NCI-H748 treated with DMSO at 0.1 percent for 48 hours (cell line): ENCODE data around the gene GRID2.

Experiments
- DNase-seq: peaks from one replicate; lab custom pipeline; 2025; lab: John Stamatoyannopoulos, UW

Gene GRID2

DNA sequence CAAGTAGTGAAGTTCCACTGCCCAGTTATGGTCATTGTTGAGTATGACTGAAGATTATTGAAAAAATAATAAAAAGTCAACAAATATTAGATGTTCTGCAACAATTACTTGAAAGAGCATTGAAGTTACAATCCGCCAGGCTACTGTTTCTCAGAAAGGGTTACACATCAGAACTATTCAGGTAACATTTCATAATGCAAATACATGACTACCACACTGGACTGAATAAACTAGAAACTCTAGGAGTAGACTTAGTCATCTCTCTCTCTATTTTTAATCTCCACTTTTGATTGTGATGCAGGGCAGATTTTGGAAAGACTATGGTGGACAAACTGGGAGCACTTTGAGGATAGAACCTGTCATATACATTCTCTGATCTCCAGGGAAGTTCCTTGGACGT is 776.5 kb downstream of the GRID2 start:
- no peak for DNase-seq

DNA sequence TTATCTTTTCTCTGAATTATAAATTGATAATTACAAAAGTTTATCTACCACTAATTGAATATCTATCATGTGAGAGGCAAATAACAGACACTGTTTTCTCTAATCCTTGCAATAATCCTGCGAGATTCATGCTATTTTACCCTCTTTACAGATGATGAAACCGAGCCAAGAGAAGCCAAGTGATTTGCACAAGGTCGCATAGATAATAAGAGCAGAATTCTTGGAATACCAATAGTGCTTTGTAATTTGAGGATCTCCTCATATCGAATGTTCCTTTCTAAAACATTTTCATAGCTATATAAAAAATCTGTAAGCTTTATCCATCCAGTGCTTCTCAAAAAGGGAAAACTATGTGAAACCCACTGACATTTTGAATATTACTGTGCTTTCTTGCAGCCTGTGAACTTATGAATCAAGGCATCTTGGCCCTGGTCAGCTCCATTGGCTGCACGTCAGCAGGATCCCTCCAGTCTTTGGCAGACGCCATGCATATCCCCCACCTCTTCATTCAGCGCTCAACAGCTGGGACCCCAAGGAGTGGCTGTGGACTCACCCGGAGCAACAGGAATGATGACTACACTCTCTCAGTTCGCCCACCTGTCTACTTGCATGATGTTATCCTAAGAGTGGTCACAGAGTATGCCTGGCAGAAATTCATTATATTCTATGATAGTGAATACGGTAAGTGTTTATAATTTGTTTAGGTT is 781.0 kb downstream of the GRID2 start:
- no peak for DNase-seq

DNA sequence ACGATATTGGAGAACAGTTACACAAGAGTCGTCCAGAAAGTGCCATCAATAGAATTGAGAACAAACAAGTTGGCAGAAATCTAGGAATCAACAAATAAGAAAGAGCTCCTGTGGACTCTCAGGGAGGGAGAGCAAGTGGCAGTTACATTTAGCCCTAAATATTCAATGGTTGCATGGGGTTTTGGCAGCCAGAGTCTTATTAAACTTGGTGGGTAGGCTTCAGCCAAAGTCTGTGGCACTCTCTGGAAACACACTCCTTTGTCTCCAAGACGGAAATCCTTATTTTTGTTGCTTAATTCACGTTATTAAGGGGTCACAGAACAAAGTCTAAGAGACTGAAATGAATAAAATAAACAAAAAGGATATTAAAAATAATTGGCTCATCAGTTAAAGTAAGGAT is 782.6 kb downstream of the GRID2 start:
- no peak for DNase-seq

DNA sequence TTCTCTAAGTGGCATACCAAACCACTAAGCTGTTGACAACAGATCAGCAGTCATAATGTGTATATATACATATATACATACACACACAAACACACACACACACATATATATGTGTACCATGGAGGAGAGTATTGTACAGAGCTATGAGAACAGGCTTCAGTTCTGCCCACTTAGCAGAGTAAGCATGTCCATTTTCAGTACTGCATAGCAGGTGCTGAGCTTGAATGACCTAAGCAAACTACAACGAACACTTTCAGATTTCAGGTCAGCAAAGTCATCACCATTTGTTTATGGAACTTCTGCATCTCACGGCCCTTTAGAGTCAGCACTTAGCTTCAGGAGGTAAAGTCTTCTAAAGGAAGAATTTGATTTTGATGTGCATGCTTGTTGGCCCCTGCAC is 789.0 kb downstream of the GRID2 start:
- DNase-seq = no peak

DNA sequence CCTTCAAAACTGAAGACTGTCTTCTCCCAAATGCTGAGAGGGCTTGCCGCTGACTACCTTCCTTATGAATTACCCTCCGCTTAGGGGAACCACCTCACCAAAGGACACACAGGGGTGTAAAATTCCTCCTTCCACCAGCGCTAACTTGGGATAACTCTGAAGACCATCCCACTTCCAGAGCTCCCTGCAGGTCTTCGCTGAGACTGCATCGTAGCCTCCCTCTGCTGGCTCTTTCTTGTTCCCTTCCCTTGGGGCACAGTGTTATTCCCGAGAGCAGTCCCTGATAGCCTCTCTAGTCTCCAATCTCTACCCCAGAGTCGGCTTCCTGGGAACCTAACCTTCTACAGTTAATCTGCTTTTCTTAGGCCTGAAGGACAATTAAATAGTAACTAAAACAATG is 799.3 kb downstream of the GRID2 start:
- no peak for DNase-seq

DNA sequence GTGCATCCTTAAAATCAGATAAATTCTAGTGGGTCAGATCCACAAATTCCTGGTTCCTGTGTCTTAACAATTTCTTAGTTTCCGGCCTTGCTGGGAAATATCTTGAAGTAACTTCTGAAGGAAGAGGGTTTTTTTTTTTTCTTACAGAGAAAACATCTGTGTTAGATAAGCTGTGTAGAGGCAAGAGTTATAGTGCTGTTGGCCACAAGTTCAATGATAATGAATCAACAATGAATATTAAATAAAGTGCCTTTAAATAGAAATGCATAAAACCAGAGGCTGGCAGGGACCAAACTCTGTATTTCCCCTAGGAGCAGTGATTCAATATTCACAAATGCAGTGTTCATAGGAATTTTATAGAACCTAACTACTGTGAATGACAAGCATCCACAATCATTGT is 812.9 kb downstream of the GRID2 start:
- no peak for DNase-seq

DNA sequence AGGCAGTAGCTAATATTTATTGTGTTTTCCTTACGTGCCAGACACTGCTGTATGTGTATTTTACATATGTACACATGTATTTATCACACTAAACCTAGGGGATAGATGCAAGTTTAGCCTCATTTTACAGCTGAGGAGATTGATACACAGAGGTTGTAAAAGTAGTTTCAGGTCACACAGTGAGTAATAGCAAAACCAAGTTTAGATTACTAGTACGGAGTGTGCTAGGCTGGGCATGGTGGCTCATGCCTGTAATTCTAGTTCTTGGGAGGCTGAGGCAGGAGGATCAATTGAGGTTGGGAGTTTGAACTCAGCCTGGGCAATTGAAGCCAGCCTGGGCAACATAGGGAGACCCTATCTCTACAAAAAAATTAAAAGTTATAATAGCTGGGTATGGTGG is 823.7 kb downstream of the GRID2 start:
- DNase-seq = no peak

DNA sequence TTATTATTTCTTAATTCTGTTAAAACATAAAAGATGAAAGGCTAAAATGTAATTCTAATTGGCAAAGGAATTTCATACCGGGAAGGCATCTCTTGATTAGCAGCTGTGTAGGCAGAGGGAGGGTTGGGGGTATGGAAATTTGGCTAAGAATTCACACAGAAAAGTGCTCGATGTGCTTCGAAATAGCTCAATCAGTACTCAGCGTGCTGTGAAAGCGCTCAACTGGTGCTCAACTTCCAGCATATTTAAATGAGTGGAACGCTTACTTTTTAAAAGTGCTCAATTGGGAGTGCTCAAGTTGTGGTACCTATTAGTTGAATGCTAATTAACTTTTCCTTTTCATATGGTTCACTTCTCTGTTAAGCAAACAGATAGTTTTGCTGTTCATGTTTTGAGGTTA is 828.9 kb downstream of the GRID2 start:
- no peak for DNase-seq

DNA sequence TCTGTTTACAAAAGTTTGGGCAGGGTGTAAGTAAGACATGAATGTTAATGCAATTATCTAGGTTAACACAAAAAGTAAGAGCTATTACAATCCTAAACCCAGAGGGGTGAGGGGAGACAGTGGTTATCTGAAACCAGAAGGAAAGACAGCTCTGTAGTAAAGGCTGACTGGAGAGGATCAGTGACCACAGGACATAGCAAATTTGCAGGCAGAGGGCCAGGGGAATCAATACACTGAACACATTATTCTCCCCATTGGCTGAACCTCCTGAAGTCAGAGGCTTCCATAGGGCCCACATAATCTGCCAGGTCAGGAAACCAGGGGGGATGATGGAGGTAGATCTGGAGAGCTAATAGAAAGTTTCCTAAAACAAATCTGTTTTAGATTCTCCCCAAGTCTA is 835.4 kb downstream of the GRID2 start:
- DNase-seq = no peak

DNA sequence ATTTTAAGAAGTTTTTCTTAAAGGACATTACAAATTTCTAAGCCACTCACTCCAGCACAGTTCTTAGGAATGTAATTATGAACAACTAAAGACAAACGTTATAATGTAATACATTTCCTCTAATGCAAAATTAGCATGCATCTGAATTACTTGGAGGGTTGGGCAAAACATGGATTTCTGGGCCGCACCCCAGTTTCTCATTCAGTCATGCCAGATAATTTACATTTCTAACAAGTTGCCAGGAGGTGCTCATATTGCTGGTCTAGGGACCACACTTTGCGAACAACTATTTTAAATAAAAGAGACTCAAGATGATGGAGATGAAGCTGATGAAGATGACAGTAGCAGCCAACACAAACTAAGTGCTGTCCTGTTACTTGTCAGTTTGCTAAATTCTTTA is 840.1 kb downstream of the GRID2 start:
- DNase-seq = no peak

DNA sequence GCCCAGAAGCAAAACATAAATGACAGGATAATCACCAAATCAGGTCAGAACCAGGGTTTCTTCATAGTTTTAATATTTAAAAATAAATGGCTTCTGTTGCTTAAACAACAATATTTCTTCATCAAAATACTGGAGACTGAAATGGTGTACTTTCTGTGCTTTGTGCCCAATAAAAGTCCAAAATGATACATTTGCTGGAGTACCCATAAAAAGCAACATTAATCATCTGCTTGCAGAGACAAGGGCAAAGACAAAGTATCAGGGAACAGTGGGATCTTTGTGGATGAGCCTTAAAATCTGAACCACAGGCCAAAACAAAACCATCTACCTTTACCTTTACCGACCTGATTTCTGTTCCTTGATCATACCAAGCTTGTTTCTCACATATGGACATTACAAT is 840.9 kb downstream of the GRID2 start:
- DNase-seq = no peak

DNA sequence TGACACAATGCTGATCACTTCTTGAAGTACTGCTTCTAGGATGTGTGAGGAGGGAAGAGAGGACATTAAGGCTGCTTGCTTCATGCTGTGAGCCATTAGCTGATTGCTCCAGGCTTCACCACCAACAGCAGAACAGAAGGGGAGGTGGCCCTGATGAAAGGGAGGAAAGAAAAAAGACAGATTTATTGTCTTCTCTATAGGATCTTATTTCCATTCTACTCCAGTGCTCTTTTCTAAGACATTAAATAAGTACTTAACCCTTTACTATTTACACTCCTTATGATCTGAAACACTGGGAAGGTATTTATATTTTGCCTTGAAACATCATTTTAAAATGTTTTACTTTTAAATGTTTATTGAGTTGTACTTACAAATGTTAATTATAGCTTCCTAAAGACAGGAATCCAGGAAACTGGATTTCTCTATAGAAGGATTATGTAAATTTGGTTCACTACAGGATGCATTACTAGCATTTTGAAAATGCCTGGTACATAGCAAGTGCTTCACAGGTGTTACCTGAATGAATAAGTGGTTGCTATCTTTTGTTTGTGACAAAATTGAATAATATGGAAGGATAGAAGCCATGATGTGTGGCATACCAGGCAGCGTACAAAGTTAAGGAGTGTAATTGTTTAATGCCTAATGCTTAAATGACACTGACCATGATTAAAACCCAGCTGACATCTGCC is 843.9 kb downstream of the GRID2 start:
- DNase-seq = peak; percentile 16

DNA sequence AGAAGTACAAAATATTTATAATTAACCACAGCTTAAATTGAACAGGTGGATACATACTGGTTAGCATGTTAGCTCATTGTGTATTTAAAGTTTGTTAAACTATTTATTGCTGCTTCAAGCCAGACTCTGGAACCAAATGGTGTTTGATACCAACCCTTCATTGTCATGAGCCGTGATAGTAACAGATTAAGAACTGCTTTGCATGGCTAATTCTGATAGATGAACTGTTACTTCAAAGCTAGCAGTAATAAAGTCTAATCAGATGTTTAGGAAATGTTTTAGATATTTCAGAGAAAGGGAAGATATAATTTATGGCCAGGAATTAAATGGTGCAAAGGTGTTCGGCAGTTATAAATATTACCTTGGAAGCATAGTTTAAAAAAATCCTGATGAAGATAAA is 848.7 kb downstream of the GRID2 start:
- no peak for DNase-seq

DNA sequence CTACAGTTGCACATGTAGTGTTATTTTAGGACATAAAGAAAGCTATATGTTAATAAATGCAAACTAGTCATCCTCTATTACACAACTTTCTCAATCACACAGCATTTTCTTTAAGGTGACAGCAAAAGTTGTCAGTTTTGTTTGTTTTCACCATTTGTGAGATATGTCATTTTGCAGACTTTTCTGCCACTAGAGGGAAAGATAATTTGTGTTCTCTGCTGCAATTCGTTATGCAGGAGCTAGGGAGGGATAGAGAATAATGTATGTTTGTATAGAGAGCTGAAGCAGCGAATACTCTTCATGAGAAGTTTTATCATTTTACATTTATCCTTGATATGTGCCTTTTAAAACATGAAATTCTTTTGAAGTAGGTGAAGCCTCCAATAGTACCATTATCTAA is 854.2 kb downstream of the GRID2 start:
- no peak for DNase-seq

DNA sequence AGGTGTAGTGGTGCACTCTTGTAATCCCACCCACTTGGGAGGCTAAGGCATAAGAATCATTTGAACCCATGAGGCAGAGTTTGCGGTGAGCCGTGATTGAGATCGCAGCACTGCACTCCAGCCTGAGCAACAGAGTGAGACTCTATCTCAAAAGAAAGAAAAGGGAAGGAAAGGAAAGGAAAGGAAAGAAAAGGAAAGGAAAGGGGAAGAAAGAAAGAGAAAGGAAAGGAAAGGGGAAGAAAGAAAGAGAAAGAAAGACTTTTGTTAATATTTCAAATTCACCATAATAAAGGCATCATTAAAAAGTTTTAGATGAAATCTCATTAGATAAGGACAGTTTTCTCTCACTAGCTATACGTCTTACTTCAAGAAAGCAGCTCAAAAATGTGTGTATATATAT is 864.3 kb downstream of the GRID2 start:
- DNase-seq = no peak

DNA sequence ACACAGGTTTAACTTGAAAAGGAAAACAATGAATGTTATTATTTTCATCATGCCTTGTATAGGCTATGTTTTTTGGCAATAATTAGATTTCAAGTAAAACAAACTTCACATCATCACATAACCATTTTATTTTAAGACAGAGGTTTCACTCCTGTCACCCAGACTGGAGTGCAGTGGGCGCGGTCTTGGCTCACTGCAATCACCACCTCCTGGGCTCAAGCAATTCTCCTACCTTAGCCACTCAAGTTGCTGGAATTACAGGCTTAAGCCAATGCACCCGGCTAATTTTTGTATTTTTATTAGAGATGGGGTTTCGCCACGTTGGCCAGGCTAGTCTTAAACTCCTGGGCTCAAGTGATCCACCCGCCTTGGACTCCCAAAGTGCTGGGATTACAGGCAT is 866.2 kb downstream of the GRID2 start:
- DNase-seq = no peak

DNA sequence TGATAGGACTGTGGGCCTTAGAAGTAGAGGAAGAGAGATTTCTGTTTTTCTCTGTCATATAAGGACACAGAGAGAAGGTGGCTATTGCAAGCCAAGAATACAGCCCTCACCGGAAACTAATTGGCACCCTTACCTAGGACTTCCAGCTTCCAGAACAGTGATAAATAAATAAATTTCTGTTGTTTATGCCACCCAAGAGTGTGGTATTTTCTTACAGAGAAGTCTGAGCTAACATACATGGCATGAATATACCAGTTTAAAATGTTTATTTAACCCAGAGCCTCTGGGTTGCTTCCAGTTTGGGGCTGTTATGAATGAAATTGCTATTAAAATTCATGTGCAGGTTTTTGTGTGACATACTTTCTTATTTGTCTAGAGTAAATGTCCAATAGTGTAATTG is 870.8 kb downstream of the GRID2 start:
- DNase-seq = no peak

DNA sequence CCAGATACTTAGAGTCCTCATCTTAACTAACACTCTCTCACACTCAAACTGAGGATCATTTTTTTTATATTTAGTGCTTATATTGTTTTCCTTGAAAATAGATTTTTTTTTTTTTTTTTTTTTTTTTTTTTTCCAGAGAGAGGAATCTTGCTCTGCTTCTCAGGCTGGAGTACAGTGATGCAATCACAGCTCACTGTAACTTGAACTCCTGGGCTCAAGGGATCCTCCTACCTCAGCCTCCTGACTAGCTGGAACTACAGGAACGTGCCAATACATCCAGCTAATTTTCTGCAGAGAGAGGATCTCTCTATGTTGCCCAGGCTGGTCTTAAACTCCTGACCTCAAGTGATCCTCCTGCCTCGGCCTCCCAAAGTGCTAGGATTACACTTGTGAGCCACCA is 874.5 kb downstream of the GRID2 start:
- no peak for DNase-seq

DNA sequence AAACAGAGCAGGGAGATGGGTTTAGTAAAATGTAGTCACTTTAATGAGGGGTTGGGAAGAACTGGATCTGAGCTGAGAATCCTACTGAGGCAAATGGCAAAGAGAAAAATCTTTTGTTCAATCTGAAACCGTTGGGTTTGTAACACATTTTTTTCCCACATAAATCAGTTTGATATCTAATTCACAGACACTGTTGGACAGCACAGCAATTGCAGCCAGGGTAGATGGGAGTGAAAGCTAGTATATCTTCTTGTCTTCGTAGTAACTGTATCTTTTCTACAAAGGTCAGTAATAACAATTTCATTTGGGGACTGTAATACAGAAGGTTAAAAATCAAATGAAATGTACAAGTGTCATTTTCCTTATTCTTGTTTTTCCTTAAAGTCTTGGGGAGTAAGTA is 875.3 kb downstream of the GRID2 start:
- DNase-seq = no peak

DNA sequence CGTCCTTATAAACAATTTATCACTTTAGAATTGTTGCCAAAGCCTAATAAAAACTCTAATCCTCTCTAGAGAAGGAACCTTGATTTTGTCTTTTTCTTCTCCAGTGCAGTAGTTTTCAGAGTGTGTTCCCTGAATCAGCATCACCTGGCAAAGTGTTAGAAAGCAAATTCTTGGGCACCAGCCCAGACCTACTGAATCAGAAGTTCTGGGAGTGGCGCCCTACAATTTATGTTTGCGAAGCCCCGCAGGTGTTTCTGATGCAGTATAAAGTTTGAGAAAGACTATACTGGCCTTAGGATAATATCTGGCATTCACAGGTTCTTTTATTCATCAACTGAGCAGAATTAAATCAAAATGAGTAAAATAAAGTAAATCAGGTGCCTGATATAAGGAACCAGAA is 879.0 kb downstream of the GRID2 start:
- DNase-seq = no peak

DNA sequence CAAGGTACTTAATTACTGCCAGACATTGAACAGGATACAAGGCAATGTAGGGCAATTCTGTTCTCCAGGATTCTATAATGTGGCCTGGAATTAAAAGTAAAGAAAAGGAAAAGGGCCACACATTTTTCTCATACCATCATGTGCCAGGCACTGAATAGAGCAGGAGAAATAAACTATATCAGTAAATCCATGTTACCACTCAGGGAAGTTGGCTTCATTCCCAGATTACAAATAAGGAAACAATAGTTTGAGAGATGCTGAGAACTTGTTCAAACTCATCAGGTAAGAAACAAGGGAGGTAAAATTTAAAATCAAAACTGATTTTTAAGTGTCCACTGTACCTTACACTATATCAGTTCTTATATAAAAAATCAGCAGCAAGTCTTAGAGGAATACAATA is 879.8 kb downstream of the GRID2 start:
- peak; percentile 77 for DNase-seq

DNA sequence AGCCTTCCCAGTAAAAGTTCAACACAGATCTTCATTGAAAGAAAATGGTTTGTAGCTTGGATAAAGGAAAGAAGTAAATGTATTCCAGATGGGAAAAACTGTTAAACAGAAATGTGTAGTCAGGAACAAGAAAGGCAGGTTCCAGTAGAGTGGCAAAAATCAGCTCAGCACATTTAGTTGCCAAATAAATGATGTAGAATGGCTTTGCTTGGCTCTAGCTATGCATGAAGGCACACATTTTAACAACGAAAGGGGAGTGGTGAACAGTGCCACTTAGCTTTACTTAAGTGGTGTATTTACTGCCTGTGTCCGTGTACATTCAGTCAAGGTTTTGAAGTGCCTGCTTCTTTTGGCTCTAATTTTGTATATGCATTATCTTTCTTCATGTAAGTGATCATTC is 880.3 kb downstream of the GRID2 start:
- DNase-seq = peak; percentile 71

DNA sequence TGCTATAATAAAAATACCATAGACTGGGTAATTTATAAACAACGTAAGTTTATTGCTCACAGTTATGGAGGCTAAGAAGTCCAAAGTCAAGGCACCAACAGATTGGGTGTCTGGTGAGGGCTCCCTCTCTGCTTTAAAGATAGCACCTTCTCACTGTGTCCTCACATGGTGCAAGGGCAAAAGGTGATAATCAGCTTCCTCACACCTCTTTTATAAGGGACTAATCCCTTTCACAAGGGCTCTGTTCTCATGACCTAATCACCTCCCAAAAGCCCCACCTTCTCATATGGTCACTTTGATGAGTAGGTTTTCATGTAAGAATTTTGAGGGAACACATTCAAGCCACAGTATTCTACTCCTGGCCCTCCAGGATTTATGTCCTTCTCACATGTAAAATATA is 883.1 kb downstream of the GRID2 start:
- DNase-seq = no peak

DNA sequence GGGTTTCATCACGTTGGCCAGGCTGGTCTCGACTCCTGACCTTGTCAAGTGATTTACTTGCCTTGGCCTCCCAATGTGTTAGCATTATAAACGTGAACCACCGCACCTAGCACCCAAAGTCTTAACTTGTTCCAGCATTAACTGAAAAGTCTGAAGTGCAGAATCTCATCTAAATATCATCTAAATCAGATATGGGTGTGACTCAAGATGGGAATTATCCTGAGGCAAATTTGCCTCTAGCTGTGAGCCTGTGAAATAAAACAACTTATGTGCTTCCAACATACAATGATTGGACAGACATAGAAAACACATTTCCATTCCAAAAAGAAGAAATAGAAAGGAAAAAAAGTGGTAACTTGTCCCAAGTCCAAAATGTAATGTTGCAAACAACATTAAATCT is 883.7 kb downstream of the GRID2 start:
- DNase-seq = no peak
